Adipose tissue (tissue), 3 donors: ENCODE measurements around the gene FUT4. TPM values are rescaled to one million over a fixed set of nuclear protein-coding genes. Genes with fewer than 3 reads are reported as not detected.
"Not testable (repeated sequence)": the region's sequence is repeated elsewhere in the genome, so short reads cannot be mapped to it uniquely, and the experiment has no call there.

Experiments
- H3K27ac ChIP-seq: one replicate; pipeline ENCODE4 v1.5.1; 2013; ENCODE audit warnings: low read depth, low read length
- WGBS, 3 donors: extraction: QIAGEN DNeasy Blood & Tissue Kit; methylation state at CpG; one replicate each; pipeline ENCODE4 v1.1.7; 2013; 5-methylcytosine and 5-hydroxymethylcytosine counted together
- polyA plus RNA-seq, 3 donors: library from polyadenylated mRNA; stranded (reverse); fragments of 200-250 nt; gene quantifications; one replicate each; pipeline ENCODE4 v1.2.3, GENCODE V29; 2013
- donor health status: healthy with polysubstance abuse.
- donor health status: Bipolar disorder and iron deficiency.
- donor health status: healthy.

FUT4 gene
- polyA plus RNA-seq, 3 donors: 1.5 to 2.7 (median 2.5) TPM

GRCh38 chr11:94558468-94558867 is 14.7 kb downstream of the FUT4 start:
- 85 to 100% (median 96%) methylated on average over 1 of the region's 1 CpG for WGBS, 3 donors
- no peak overlapping the region for H3K27ac ChIP-seq

DNA sequence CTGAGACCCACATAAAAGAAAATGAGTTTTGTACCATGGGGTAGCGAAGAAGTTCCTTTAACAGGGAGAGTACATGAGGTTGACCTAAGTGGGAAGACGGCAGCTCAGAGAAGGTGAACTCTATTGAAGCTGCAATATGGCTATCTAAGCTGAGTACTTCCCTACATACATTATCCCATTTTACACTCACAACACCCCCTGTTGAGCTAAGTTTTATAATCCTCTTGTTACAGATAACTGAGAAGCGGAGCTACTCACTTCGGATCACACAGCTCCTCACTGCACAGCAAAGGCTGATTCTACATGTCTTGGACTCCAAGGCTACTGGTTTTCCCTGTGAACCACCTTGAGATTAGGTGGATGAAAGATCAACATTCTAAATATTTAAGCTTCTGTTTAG is 15.2 kb downstream of the FUT4 start:
- 92 to 97% (median 94%) methylated on average over 4 of the region's 4 CpGs for WGBS, 3 donors
- no peak overlapping the region for H3K27ac ChIP-seq

DNA sequence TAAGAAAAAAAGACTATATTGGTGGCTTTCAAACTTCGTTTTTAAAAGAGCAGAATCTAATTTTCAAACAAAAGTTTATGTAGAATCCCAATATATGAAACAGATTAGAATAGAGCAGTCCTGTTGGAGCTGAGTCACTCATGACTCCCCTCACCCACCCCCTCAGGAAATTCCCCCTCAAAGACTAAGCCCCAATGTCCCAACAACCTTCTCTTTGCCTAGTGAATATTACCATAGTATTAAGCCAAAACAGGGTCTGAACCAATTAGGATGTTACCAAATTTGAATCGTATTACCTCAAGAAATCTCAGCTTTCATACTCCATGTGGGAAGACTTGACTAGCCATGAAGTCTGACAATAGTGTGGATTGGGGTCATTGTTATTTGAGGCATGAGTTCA is 15.6 kb downstream of the FUT4 start:
- no peak overlapping the region for H3K27ac ChIP-seq
- WGBS, 3 donors: 80 to 92% (median 84%) methylated on average over 2 of the region's 2 CpGs

- whole genome bisulfite sequencing, 3 donors: 93 to 94% (median 93%) methylated on average over 3 of the region's 3 CpGs
- no peak overlapping the region for H3K27ac ChIP-seq
These were observed 17.1 kb downstream of the FUT4 start for GRCh38 chr11:94560834-94561233.

- WGBS, 3 donors: 58 to 83% (median 66%) methylated on average over 4 of the region's 4 CpGs
- H3K27ac ChIP-seq: no peak overlapping the region
These were observed 19.6 kb downstream of the FUT4 start for GRCh38 chr11:94563176-94563847.

GRCh38 chr11:94563848-94564467 is 20.2 kb downstream of the FUT4 start:
- WGBS, 3 donors: 70 to 77% (median 74%) methylated on average over 8 of the region's 8 CpGs

DNA sequence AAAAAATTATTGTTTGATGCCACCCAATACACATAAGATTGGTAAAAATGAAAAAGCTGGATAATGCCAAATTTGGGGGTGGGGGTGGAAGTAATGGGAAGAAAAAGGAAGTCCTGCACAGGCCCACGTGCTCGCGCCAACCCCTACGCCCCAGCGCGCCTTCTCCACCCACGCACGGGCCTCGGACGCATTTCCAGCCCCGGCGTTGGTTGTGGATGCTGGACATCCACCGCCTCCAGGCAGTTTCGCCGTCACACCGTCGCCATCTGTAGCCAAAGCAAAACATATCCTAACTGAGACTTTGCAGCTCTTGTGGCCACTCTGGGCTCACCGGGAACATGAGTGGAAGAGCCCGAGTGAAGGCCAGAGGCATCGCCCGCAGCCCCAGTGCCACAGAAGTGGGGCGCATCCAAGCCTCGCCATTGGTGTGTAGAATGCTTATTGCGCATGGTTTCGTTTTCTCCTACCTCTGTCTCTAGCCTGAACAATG is 23.5 kb downstream of the FUT4 start, which contains the start of gene PIWIL4:
Gene PIWIL4, plus strand, starts transcription at position 188 of the 490 bp plus-strand sequence. Its CDS starts 151 bp downstream, at position 339.
- 93 to 96% (median 95%) methylated on average over 25 of the region's 25 CpGs for WGBS, 3 donors
- no peak within 1 kb of the TSS for H3K27ac ChIP-seq

More at GRCh38 chr11:94563848-94564467, 20.2 kb downstream of the FUT4 start:
- no peak overlapping the region for H3K27ac ChIP-seq

- 95 to 97% (median 97%) methylated on average over 5 of the region's 5 CpGs for WGBS, 3 donors
- no peak overlapping the region for H3K27ac ChIP-seq
These were observed 24.5 kb downstream of the FUT4 start for GRCh38 chr11:94568200-94568599.

- WGBS, 3 donors: 73 to 93% (median 79%) methylated on average over 4 of the region's 4 CpGs
- H3K27ac ChIP-seq: no peak overlapping the region
These were observed 25.0 kb downstream of the FUT4 start for GRCh38 chr11:94568717-94569116.

DNA sequence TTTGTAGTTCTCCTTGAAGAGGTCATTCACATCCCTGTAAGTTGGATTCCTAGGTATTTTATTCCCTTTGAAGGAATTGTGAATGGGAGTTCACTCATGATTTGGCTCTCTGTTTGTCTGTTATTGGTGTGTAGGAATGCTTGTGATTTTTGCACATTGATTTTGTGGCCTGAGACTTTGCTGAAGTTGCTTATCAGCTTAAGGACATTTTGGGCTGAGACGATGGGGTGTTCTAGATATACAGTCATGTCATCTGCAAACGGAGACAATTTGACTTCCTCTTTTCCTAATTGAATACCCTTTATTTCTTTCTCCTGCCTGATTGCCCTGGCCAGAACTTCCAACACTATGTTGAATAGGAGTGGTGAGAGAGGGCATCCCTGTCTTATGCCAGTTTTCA is 29.3 kb downstream of the FUT4 start:
- 34 to 91% (median 59%) methylated on average over 2 of the region's 2 CpGs for WGBS, 3 donors
- not testable (repeated sequence) for H3K27ac ChIP-seq

DNA sequence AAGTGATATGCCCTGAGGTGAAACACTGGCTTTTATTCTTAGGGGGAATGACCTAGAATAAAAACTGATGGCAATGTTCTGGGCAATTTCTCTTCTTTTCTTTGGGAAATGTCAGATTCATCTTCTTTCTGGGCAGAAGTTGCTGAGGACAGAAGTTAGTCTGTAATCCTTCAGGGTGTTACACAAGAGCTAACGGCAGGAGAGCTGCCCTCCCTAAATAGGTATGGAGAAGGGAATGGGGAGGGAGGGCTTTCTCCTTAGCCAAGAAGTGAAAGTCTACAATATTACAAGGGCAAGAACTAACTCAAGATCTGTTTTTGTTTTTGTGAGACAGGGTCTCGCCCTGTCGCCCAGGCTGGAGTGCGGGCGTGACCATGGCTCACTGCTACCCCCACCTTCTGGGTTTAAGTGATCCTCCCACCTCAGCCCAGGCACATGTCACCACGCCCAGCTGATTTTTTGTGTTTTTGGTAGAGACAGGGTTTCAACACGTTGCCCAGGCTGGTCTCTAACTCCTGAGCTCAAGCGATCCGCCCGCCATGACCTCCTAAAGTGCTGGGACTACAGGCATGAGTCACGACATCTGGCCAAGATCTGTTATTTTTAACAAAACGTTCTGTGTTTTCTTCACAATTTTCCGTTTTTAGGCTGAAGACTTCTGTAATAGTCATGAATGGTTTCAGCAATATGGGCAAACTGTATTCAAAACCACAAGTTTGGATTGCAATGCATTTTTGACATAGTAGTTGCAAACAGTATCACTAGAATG is 30.7 kb downstream of the FUT4 start:
- H3K27ac ChIP-seq: no peak overlapping the region
- whole genome bisulfite sequencing, 3 donors: 46 to 89% (median 57%) methylated on average over 13 of the region's 13 CpGs

DNA sequence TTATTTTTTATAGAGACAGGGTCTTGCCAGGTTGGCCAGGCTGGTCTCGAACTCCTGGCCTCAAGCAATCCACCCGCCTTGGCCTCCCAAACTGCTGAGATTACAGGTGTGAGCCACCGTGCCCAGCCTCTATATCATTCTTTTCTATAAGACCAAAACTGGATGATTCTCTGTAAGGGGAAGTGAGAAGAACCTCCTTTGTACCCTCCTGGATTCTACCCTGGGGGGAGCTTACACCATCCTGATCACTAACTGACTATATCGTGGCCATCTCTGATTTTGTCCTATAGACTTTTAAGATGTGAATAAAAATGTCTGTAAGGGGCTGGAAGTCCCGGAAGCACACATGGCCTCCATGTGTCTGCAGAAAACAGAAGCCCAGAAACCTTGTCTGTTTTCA is 32.6 kb downstream of the FUT4 start:
- WGBS, 3 donors: 76 to 95% (median 81%) methylated on average over 5 of the region's 5 CpGs
- H3K27ac ChIP-seq: no peak overlapping the region

- 48 to 85% (median 72%) methylated on average over 3 of the region's 3 CpGs for WGBS, 3 donors
- H3K27ac ChIP-seq: no peak overlapping the region
These were observed 34.1 kb downstream of the FUT4 start for GRCh38 chr11:94577841-94578240.

- no peak overlapping the region for H3K27ac ChIP-seq
- 0 to 100% (median 71%) methylated on average over 1 of the region's 1 CpG for WGBS, 3 donors
These were observed 38.2 kb downstream of the FUT4 start for GRCh38 chr11:94581926-94582325.

GRCh38 chr11:94583213-94583865 is 39.6 kb downstream of the FUT4 start:
- H3K27ac ChIP-seq: no peak overlapping the region
- WGBS, 3 donors: 54 to 72% (median 57%) methylated on average over 4 of the region's 4 CpGs

GRCh38 chr11:94583866-94584500 is 40.3 kb downstream of the FUT4 start:
- WGBS, 3 donors: 46 to 73% (median 49%) methylated on average over 3 of the region's 3 CpGs
- H3K27ac ChIP-seq: no peak overlapping the region

- WGBS, 3 donors: 92 to 96% (median 92%) methylated on average over 5 of the region's 5 CpGs
- no peak overlapping the region for H3K27ac ChIP-seq
These were observed 41.3 kb downstream of the FUT4 start for GRCh38 chr11:94584978-94585377.

DNA sequence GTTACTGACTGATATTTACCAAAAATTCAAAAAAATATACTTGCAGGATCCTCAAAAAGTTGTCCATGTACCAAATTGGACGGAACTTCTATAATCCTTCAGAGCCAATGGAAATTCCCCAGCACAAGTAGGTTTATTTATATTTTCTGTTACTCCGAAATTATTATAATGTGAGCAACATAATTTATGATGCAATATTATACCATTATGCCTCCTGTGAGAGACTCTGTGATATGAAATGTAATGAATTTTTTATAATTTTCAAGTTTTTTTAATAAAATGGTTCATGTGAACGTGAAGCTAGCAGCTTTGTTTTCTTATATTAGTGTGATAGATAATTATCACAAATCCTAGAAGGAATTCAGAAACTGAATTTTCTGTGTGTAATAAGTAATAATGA is 41.7 kb downstream of the FUT4 start:
- H3K27ac ChIP-seq: no peak overlapping the region
- WGBS, 3 donors: 89 to 95% (median 91%) methylated on average over 3 of the region's 3 CpGs
